PFSK-1 (cell line): ENCODE results near the gene BEND7.

Source experiments
- FOXP2 ChIP-seq: optimal IDR thresholded peaks from 2 replicates; pipeline ENCODE3; 2011; ENCODE audit warnings: borderline replicate concordance, control low read depth, inconsistent platforms; ENCODE audit not compliant: insufficient read depth; ENCODE audit errors: extremely low read length, extremely low read depth
- POLR2AphosphoS5 ChIP-seq: IDR thresholded peaks from 2 replicates; pipeline ENCODE4 v1.6.1; 2012; ENCODE audit warnings: low read depth, mild to moderate bottlenecking, control low read depth, low read length, moderate library complexity
- SIN3A ChIP-seq: IDR thresholded peaks from 2 replicates; pipeline ENCODE4 v1.6.1; 2012; ENCODE audit warnings: mild to moderate bottlenecking, low read length, moderate library complexity, borderline replicate concordance; ENCODE audit not compliant: insufficient read depth
- TAF1 ChIP-seq: IDR thresholded peaks from 2 replicates; pipeline ENCODE4 v1.6.1; 2012; ENCODE audit warnings: low read length, control low read depth, borderline replicate concordance; ENCODE audit not compliant: insufficient read depth
- TF ChIP-seq, protein P1 (sequence below), 2 experiments: IDR thresholded peaks; 2 replicates each; pipeline versions ENCODE4 v1.6.1 to v1.8.0; 2011 to 2012; ENCODE audit warnings: low read depth in 2 of 2, low read length in 2 of 2, control low read depth in 1 of 2, inconsistent platforms in 1 of 2, mild to moderate bottlenecking in 1 of 2, moderate library complexity in 1 of 2; ENCODE audit not compliant: insufficient read depth in 1 of 2

Gene BEND7

DNA sequence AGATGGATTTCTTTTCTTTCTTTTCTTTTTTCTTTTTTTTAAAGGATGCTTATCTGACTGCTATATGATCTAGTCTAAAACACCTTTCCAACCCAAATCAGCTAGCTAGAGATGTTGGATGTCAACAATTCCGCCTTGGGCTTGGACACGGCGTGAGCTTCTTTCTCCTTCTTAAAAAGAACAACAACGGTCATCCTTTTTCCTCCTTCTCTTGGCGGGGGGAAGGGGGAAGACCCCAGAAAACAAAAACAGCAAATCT is 1.0 kb downstream of the BEND7 start:
- TF ChIP-seq POLR2AphosphoS5, result no peak
- no peak for TF ChIP-seq FOXP2
- TF ChIP-seq, protein P1, sequence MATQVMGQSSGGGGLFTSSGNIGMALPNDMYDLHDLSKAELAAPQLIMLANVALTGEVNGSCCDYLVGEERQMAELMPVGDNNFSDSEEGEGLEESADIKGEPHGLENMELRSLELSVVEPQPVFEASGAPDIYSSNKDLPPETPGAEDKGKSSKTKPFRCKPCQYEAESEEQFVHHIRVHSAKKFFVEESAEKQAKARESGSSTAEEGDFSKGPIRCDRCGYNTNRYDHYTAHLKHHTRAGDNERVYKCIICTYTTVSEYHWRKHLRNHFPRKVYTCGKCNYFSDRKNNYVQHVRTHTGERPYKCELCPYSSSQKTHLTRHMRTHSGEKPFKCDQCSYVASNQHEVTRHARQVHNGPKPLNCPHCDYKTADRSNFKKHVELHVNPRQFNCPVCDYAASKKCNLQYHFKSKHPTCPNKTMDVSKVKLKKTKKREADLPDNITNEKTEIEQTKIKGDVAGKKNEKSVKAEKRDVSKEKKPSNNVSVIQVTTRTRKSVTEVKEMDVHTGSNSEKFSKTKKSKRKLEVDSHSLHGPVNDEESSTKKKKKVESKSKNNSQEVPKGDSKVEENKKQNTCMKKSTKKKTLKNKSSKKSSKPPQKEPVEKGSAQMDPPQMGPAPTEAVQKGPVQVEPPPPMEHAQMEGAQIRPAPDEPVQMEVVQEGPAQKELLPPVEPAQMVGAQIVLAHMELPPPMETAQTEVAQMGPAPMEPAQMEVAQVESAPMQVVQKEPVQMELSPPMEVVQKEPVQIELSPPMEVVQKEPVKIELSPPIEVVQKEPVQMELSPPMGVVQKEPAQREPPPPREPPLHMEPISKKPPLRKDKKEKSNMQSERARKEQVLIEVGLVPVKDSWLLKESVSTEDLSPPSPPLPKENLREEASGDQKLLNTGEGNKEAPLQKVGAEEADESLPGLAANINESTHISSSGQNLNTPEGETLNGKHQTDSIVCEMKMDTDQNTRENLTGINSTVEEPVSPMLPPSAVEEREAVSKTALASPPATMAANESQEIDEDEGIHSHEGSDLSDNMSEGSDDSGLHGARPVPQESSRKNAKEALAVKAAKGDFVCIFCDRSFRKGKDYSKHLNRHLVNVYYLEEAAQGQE (IDR thresholded peaks at IDR 0.05; ENCODE audit: insufficient read depth in 1 of 2, low read depth in 2 of 2, low read length in 2 of 2), result no peak
- TF ChIP-seq TAF1, result no peak
- no peak for TF ChIP-seq SIN3A

DNA sequence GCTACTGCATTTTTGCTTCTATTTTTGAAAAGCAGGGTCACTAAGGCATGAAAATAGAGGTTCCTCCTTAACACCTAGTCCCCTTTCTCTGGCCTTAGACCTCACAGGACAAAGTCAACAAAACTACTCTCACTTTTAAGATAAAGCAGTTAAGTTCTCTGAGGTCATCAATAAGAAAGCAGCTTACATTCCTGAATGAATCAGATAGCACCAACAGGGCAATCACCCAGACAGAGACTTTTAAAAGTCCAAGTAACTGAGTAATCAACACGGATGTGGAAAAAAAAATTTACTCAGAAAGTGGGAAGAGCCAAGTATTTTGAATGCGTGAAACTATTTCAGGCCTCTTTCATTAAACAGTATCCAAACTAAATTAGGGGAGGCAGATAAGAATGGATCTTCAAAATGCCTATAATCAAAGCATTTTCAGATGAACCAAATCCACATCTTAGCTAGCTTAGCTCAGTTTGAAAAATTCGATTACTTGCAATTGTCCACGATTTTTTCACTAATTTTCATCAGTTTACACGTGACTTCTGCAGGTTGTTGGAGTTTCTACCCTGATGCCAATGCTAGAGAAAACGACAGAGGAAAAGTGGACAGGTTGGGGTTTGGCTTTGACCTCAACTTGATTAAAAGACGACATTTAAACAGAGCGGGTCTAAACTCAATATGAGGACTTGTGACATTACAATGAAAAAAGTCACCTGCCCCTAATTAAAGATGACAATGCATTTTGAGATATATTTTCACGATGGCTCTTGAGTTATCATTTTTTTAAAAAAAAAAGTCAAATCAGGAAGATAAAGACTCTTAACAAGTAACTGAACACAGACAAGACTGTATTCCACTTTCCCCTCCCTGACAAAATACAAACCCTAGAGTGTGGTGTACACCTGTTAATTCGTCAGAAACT is 1.6 kb downstream of the BEND7 start:
- no peak for TF ChIP-seq SIN3A
- no peak for TF ChIP-seq TAF1
- TF ChIP-seq FOXP2, result no peak
- TF ChIP-seq, protein P1 (IDR thresholded peaks at IDR 0.05; ENCODE audit: insufficient read depth in 1 of 2, low read depth in 2 of 2, low read length in 2 of 2), result no peak
- no peak for TF ChIP-seq POLR2AphosphoS5

DNA sequence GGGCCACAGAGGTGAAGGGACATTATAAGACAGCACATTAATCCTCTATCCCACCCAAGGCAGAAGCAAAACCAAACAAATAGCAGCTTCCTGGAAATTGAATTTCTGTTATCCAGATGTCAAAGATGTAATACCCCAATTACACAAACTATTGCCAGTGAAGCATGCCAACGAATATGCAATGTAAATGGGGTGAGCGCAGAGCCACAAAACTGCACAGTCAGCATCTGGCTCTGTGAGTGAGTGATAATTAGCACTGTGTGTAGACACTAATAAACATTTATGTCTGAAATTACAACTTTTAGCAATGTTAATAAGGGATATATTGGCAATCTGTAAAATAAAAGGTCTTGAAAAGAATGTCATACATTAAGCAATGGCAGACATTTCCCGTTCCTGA is 3.2 kb downstream of the BEND7 start:
- no peak for TF ChIP-seq POLR2AphosphoS5
- TF ChIP-seq SIN3A, result no peak
- TF ChIP-seq, protein P1 (IDR thresholded peaks at IDR 0.05; ENCODE audit: insufficient read depth in 1 of 2, low read depth in 2 of 2, low read length in 2 of 2), result no peak
- TF ChIP-seq TAF1, result no peak
- no peak for TF ChIP-seq FOXP2

DNA sequence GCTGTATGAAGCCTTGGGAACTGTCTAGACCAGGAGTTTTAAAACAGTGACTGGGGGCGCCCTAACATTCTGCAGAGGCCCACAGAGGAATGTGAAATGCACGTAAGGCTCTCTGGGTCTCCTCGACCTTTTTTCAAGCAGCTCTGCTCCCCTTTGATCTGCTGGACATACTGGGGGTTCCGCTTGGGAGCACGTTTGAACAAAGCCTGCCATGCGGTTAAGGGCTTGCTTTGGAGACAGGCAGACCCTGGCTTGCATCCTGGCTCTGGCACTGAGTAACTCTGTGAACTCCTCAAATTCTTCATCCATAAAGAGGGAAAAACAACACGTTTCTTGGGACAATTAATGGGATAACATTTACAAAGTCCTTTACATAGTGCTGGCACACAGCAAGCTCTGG is 7.8 kb downstream of the BEND7 start:
- TF ChIP-seq, protein P1 (IDR thresholded peaks at IDR 0.05; ENCODE audit: insufficient read depth in 1 of 2, low read depth in 2 of 2, low read length in 2 of 2), result no peak
- no peak for TF ChIP-seq POLR2AphosphoS5
- TF ChIP-seq FOXP2, result no peak
- no peak for TF ChIP-seq SIN3A
- no peak for TF ChIP-seq TAF1

DNA sequence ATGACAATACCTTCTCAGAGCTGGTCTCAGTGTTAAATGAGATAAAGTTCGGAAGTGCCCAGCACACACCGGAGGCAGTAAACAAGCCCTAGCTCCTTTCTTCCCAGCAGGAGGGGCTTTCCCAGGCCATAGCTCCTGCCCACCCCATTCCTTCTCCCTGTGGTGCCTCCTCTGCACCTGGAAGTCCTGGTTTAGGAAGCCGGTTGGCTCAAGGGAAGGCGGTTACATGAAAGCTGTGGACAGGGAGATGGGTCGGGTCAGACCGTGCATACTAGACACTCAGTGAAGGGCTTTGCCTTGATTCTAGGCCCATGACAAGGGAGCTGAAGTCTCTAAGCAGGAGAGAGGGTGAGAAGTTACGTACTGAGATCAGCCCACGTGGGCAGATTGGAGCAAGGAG is 8.6 kb downstream of the BEND7 start:
- TF ChIP-seq FOXP2 (no peak), TAF1 (no peak), SIN3A (no peak), POLR2AphosphoS5 (no peak)
- TF ChIP-seq, protein P1 (IDR thresholded peaks at IDR 0.05; ENCODE audit: insufficient read depth in 1 of 2, low read depth in 2 of 2, low read length in 2 of 2), result no peak
